ENCODE results near the gene OR52E6. TPM values are rescaled to one million over a fixed set of nuclear protein-coding genes. Genes with fewer than 3 reads are reported as not detected.

OR52E6 gene
- total and polyA plus RNA-seq, 10 donors: not detected

DNA sequence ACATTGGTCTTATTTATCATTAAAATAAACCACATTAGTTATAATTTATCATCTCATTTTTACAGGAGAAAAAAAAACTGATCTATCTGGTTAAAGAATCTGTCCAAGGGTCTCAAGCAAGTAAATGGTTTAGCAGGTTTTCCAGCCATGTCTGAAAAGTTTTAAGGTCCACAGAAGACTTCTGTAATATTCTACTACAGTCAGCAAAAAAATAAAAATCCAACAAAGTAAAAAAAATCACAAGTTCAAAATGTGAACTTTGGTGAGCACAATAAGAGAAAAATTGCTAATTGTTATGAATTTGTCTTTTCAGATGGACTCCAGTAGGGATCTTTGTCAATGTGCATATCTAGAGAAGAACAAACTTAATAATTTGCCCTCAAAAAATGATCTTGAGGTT lies 40.1 kb upstream of the OR52E6 start:
- no peaks in the 10 kb centered on the region for H3K27me3 ChIP-seq (replicated peaks in 1 of 7)
- no peaks in the 10 kb centered on the region for H3K9me3 ChIP-seq
- intact Hi-C loops (cut with DNase I; ENCODE audit: low total_unique reads): no loop called here
- DNase-seq: no peak
- TF ChIP-seq POLR2A (IDR thresholded peaks at IDR 0.05): no peak
- TF ChIP-seq, protein P1, sequence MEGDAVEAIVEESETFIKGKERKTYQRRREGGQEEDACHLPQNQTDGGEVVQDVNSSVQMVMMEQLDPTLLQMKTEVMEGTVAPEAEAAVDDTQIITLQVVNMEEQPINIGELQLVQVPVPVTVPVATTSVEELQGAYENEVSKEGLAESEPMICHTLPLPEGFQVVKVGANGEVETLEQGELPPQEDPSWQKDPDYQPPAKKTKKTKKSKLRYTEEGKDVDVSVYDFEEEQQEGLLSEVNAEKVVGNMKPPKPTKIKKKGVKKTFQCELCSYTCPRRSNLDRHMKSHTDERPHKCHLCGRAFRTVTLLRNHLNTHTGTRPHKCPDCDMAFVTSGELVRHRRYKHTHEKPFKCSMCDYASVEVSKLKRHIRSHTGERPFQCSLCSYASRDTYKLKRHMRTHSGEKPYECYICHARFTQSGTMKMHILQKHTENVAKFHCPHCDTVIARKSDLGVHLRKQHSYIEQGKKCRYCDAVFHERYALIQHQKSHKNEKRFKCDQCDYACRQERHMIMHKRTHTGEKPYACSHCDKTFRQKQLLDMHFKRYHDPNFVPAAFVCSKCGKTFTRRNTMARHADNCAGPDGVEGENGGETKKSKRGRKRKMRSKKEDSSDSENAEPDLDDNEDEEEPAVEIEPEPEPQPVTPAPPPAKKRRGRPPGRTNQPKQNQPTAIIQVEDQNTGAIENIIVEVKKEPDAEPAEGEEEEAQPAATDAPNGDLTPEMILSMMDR (IDR thresholded peaks at IDR 0.05 in 8 of 11, conservative IDR thresholded peaks at IDR 0.05 in 3 of 11): no peak
- TF ChIP-seq POLR2AphosphoS5 (IDR thresholded peaks at IDR 0.05): no peak
- no peaks in the 10 kb centered on the region for H3K4me1 ChIP-seq
- no peak overlapping the region for H3K4me3 ChIP-seq
- H3K36me3 ChIP-seq: no peaks in the 10 kb centered on the region
- no peak overlapping the region for H3K27ac ChIP-seq

DNA sequence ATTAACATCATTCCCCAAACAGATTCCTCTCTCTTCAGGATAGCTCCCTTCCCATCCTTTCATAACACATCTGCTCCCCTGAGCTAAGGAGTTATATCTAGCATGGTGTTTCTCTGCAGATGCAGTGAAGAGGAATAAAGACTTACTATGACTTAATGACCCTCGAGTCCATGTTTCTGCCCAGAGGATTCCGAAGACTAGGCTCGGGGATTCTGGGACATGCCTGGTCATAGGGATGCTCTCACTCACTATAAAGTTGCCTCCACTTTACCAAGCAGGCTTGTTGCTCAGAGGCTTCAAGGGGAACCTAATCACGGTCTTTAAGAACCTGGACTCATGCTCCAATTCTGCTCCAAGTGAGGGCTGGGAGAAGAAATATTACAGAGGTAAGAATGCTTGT lies 38.6 kb upstream of the OR52E6 start, which contains the start of gene OR52E4:
Gene OR52E4, plus strand, starts transcription at position 301 of the 400 bp plus-strand sequence. CDS start 3,664 bp downstream, outside the sequence.
- no peak within 1 kb of the TSS for H3K27ac ChIP-seq
- H3K9me3 ChIP-seq: no peaks in the 10 kb centered on the region
- no peak within 1 kb of the TSS for H3K4me3 ChIP-seq
- no peaks in the 10 kb centered on the region for H3K36me3 ChIP-seq
- intact Hi-C loops (cut with DNase I; ENCODE audit: low total_unique reads): no loop called here
- DNase-seq: no peak
- TF ChIP-seq, protein P1 (IDR thresholded peaks at IDR 0.05 in 8 of 11, conservative IDR thresholded peaks at IDR 0.05 in 3 of 11): no peak
- TF ChIP-seq POLR2A (IDR thresholded peaks at IDR 0.05) (no peak), POLR2AphosphoS5 (IDR thresholded peaks at IDR 0.05) (no peak)
- 69 to 88% (median 75%) methylated on average over 4 of the region's 4 CpGs for WGBS, 5 donors
- H3K4me1 ChIP-seq: no peaks in the 10 kb centered on the region
- no peaks in the 10 kb centered on the region for H3K27me3 ChIP-seq (replicated peaks in 1 of 7)

DNA sequence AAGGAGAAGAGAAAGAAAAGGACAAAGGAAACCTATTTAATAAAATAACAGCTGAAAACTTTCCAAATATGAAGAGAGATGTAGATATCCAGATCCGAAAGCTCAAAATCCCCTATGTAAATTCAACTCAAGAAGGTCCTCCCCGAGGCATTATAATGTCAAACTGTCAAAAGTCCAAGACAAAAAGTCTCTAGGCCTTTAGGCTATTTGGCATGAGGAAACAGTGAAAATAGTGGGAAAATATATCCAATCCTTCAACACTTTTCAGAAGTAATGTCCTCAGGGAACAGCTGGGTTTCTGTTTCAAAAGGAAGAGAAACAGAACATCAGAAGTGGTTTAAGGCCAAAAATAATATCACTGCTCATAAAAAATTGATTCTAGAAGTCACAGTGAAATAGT lies 36.9 kb upstream of the OR52E6 start:
- DNase-seq: no peak

DNA sequence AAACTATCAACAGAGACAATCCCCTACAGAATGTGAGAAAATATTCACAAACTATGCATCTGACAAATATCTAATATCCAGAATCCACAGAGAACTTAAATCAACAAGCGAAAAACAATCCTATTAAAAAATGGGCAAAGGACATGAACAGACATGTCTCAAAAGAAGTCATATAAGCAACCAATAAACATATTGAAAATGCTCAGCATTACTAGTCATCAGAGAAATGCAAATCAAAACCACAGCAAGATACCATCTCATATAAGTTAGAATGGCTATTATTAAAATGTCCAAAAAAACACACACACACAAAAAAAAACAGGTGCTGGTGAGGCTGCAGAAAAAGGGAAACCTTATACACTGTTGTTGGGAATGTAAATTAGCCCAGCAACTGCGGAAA lies 24.1 kb upstream of the OR52E6 start:
- DNase-seq: no peak
- no peak overlapping the region for H3K4me3 ChIP-seq
- TF ChIP-seq POLR2AphosphoS5 (IDR thresholded peaks at IDR 0.05): no peak
- TF ChIP-seq, protein P1 (IDR thresholded peaks at IDR 0.05 in 8 of 11, conservative IDR thresholded peaks at IDR 0.05 in 3 of 11): no peak
- no peak for TF ChIP-seq POLR2A (IDR thresholded peaks at IDR 0.05)
- 79 to 95% (median 88%) methylated on average over 2 of the region's 2 CpGs for WGBS, 5 donors
- peaks cover 0 to 8% (median 0%) of the 10 kb centered on the region in 8 donors for H3K9me3 ChIP-seq
- peaks cover 0 to 5% (median 0%) of the 10 kb centered on the region in 7 donors for H3K27me3 ChIP-seq (replicated peaks in 1 of 7)
- no peak overlapping the region for H3K27ac ChIP-seq
- no peaks in the 10 kb centered on the region for H3K36me3 ChIP-seq
- no peaks in the 10 kb centered on the region for H3K4me1 ChIP-seq
- intact Hi-C loops (cut with DNase I; ENCODE audit: low total_unique reads): no loop called here

More for the DNA sequence above, 36.9 kb upstream of the OR52E6 start:
- Histone ChIP-seq H3K4me1 (no peaks in the 10 kb centered on the region), H3K9me3 (no peaks in the 10 kb centered on the region), H3K36me3 (no peaks in the 10 kb centered on the region), H3K27me3 (replicated peaks in 1 of 7) (no peaks in the 10 kb centered on the region), H3K27ac (no peak overlapping the region), H3K4me3 (no peak overlapping the region)
- TF ChIP-seq POLR2A (IDR thresholded peaks at IDR 0.05) (no peak), POLR2AphosphoS5 (IDR thresholded peaks at IDR 0.05) (no peak)
- TF ChIP-seq, protein P1 (IDR thresholded peaks at IDR 0.05 in 8 of 11, conservative IDR thresholded peaks at IDR 0.05 in 3 of 11): no peak
- 66 to 87% (median 81%) methylated on average over 2 of the region's 2 CpGs for WGBS, 5 donors
- intact Hi-C loops (cut with DNase I; ENCODE audit: low total_unique reads): no loop called here

Measured in spleen (tissue), 11 donors.